GM23338 (cell line): ENCODE data around the gene DIP2C. TPM values are rescaled to one million over a fixed set of nuclear protein-coding genes. Genes with fewer than 3 reads are reported as not detected.

ENCODE experiments used
- ATAC-seq: fragments of 200-7000 bp; cut with Tn5 transposase; 3 replicates; pipeline ENCODE4 v1.9.1; 2020
- DNase-seq: peaks from one replicate; pipeline ENCODE4 v3.0.0-alpha.2; 2015; ENCODE audit warnings: low spot score
- H2AFZ ChIP-seq: fragments of 200-600 bp; sonication (generic); 2 replicates; pipeline ENCODE4 v1.8.0; 2016; ENCODE audit warnings: antibody characterized with exemption, mild to moderate bottlenecking, moderate library complexity
- H3F3A ChIP-seq: fragments of 200-600 bp; sonication (generic); replicated peaks from 2 replicates; pipeline ENCODE4 v1.8.0; 2017; ENCODE audit warnings: antibody characterized with exemption, mixed run types, low read depth
- H3K27ac ChIP-seq: fragments of 200-600 bp; sonication (generic); 2 replicates; pipeline ENCODE4 v1.6.1; 2016; ENCODE audit warnings: low read depth
- H3K27me3 ChIP-seq: fragments of 200-600 bp; sonication (generic); 2 replicates; pipeline ENCODE4 v1.8.0; 2016; ENCODE audit warnings: mild to moderate bottlenecking, mixed run types, moderate library complexity; ENCODE audit not compliant: insufficient read depth
- H3K36me3 ChIP-seq: fragments of 200-600 bp; sonication (generic); 2 replicates; pipeline ENCODE4 v1.8.0; 2016; ENCODE audit warnings: mild to moderate bottlenecking; ENCODE audit not compliant: insufficient read depth
- H3K4me1 ChIP-seq: fragments of 200-600 bp; sonication (generic); 2 replicates; pipeline ENCODE4 v1.8.0; 2016; ENCODE audit warnings: mild to moderate bottlenecking, moderate library complexity; ENCODE audit not compliant: insufficient read depth
- H3K4me2 ChIP-seq: fragments of 200-600 bp; sonication (generic); 2 replicates; pipeline ENCODE4 v1.7.1; 2017; ENCODE audit warnings: mixed run types
- H3K4me3 ChIP-seq: fragments of 200-600 bp; sonication (generic); 2 replicates; pipeline ENCODE4 v1.6.1; 2016; ENCODE audit warnings: mixed run types
- H3K79me2 ChIP-seq: fragments of 200-600 bp; sonication (generic); replicated peaks from 2 replicates; pipeline ENCODE4 v1.8.0; 2017; ENCODE audit warnings: mild to moderate bottlenecking; ENCODE audit not compliant: insufficient read depth
- H3K9me2 ChIP-seq: fragments of 200-600 bp; sonication (generic); 2 replicates; pipeline ENCODE4 v1.8.0; 2017; ENCODE audit not compliant: insufficient read depth
- H4K20me1 ChIP-seq: fragments of 200-600 bp; sonication (generic); replicated peaks from 2 replicates; pipeline ENCODE4 v1.8.0; 2017; ENCODE audit warnings: mild to moderate bottlenecking; ENCODE audit not compliant: insufficient read depth
- H3K27ac Mint-ChIP-seq: 2 replicates; pipeline ENCODE4 v1.8.0; 2020; ENCODE audit warnings: inconsistent platforms, mild to moderate bottlenecking, moderate library complexity, mixed read lengths
- H3K27me3 Mint-ChIP-seq: 3 replicates; pipeline ENCODE4 v1.8.0; 2022; ENCODE audit warnings: low read depth, mild to moderate bottlenecking, moderate library complexity, mixed read lengths, inconsistent platforms; ENCODE audit not compliant: insufficient read depth, poor library complexity
- H3K36me3 Mint-ChIP-seq: 3 replicates; pipeline ENCODE4 v1.8.0; 2021; ENCODE audit warnings: low read depth, mild to moderate bottlenecking, inconsistent platforms, moderate library complexity, mixed read lengths
- H3K4me1 Mint-ChIP-seq: 3 replicates; pipeline ENCODE4 v1.8.0; 2020; ENCODE audit warnings: mild to moderate bottlenecking, inconsistent platforms, mixed read lengths
- H3K4me3 Mint-ChIP-seq: 3 replicates; pipeline ENCODE4 v1.8.0; 2021; ENCODE audit warnings: moderate library complexity, mild to moderate bottlenecking, inconsistent platforms, mixed read lengths
- H3K9me3 Mint-ChIP-seq: 3 replicates; pipeline ENCODE4 v1.8.0; 2020; ENCODE audit warnings: moderate library complexity, mild to moderate bottlenecking, inconsistent platforms, mixed read lengths
- POLR2AphosphoS5 ChIP-seq: IDR thresholded peaks from 2 replicates; pipeline ENCODE4 v1.6.1; 2016; ENCODE audit warnings: antibody characterized with exemption, low read depth
- ZNF114 ChIP-seq: fragments of 250-450 bp; sonication (Bioruptor Pico); IDR thresholded peaks from 2 replicates; pipeline ENCODE4 v1.5.0; 2020; ENCODE audit warnings: mild to moderate bottlenecking, moderate library complexity
- polyA plus RNA-seq: library from polyadenylated mRNA; unstranded; fragments of >200 nt; fragmentation: Nextera tagmentation; extraction: Ambion mirVana; gene quantifications from 2 replicates; pipeline ENCODE4 v1.2.1, GENCODE V29; 2016
- total RNA-seq: library from RNA; depleted of rRNA; stranded (reverse); fragments of >200 nt; shearing (Covaris generic); gene quantifications from 2 replicates; pipeline ENCODE4 v1.2.3, GENCODE V29; 2014
- TF ChIP-seq, protein P1 (sequence below): fragments of 250-450 bp; sonication (Bioruptor Pico); IDR thresholded peaks from 2 replicates; pipeline ENCODE4 v1.5.0; 2020; ENCODE audit warnings: mild to moderate bottlenecking, moderate library complexity
- TF ChIP-seq, protein P2 (sequence below): IDR thresholded peaks from one replicate; pipeline ENCODE4 v1.6.1; 2018; ENCODE audit warnings: antibody characterized with exemption; ENCODE audit not compliant: unreplicated experiment
- TF ChIP-seq, protein P3 (sequence below), 2 experiments: fragments of 200-600 bp in 1 of 2; sonication (generic) in 1 of 2; conservative IDR thresholded peaks; 2 replicates each; pipeline versions ENCODE4 v1.5.1 to v1.6.1; 2016 to 2017; ENCODE audit warnings: antibody characterized with exemption in 2 of 2, low read depth in 2 of 2, mild to moderate bottlenecking in 2 of 2, moderate library complexity in 1 of 2
- TF ChIP-seq, protein P4 (sequence below): IDR thresholded peaks from 2 replicates; pipeline ENCODE4 v1.6.1; 2016; ENCODE audit warnings: antibody characterized with exemption

Gene DIP2C
- total and polyA plus RNA-seq, 2 experiments from 2014 or later = 5.1 to 7.7 TPM

DNA sequence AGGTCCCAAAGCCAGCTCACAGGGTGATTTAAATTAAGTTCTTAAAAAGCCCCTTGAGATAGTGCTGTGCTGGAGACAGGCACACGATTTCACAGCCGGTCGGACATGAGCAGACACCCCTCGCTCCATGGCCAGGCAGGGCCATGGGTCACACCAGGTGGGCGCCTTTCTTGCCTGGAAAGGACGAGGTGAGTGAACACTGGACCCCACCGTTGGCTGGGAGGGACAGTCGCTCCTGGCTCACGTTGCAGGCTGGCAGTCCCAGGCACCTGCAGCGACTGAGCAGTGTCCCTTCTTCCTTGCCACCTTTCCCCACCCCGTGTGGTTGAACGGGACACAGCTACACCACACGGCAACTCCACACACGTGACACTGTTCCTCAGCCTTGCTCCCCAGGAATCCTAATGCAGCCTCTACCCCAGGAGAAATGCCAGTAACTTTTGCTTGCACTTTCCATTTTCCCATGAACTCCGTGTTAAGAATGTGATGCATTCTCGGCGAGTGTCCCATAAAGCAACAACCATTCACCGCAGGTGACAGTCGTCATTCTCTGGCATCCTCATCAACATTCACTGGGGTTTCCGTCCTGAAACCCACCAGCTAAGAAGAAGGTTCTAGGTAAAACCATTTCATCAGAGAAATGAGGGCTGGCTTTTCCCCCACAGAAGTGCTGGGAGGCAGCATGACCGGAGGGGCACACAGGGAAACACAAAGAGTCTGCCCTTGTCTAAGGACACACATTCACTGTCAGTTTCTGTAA is 336.8 kb downstream of the DIP2C start (continued):
- TF ChIP-seq, protein P1, sequence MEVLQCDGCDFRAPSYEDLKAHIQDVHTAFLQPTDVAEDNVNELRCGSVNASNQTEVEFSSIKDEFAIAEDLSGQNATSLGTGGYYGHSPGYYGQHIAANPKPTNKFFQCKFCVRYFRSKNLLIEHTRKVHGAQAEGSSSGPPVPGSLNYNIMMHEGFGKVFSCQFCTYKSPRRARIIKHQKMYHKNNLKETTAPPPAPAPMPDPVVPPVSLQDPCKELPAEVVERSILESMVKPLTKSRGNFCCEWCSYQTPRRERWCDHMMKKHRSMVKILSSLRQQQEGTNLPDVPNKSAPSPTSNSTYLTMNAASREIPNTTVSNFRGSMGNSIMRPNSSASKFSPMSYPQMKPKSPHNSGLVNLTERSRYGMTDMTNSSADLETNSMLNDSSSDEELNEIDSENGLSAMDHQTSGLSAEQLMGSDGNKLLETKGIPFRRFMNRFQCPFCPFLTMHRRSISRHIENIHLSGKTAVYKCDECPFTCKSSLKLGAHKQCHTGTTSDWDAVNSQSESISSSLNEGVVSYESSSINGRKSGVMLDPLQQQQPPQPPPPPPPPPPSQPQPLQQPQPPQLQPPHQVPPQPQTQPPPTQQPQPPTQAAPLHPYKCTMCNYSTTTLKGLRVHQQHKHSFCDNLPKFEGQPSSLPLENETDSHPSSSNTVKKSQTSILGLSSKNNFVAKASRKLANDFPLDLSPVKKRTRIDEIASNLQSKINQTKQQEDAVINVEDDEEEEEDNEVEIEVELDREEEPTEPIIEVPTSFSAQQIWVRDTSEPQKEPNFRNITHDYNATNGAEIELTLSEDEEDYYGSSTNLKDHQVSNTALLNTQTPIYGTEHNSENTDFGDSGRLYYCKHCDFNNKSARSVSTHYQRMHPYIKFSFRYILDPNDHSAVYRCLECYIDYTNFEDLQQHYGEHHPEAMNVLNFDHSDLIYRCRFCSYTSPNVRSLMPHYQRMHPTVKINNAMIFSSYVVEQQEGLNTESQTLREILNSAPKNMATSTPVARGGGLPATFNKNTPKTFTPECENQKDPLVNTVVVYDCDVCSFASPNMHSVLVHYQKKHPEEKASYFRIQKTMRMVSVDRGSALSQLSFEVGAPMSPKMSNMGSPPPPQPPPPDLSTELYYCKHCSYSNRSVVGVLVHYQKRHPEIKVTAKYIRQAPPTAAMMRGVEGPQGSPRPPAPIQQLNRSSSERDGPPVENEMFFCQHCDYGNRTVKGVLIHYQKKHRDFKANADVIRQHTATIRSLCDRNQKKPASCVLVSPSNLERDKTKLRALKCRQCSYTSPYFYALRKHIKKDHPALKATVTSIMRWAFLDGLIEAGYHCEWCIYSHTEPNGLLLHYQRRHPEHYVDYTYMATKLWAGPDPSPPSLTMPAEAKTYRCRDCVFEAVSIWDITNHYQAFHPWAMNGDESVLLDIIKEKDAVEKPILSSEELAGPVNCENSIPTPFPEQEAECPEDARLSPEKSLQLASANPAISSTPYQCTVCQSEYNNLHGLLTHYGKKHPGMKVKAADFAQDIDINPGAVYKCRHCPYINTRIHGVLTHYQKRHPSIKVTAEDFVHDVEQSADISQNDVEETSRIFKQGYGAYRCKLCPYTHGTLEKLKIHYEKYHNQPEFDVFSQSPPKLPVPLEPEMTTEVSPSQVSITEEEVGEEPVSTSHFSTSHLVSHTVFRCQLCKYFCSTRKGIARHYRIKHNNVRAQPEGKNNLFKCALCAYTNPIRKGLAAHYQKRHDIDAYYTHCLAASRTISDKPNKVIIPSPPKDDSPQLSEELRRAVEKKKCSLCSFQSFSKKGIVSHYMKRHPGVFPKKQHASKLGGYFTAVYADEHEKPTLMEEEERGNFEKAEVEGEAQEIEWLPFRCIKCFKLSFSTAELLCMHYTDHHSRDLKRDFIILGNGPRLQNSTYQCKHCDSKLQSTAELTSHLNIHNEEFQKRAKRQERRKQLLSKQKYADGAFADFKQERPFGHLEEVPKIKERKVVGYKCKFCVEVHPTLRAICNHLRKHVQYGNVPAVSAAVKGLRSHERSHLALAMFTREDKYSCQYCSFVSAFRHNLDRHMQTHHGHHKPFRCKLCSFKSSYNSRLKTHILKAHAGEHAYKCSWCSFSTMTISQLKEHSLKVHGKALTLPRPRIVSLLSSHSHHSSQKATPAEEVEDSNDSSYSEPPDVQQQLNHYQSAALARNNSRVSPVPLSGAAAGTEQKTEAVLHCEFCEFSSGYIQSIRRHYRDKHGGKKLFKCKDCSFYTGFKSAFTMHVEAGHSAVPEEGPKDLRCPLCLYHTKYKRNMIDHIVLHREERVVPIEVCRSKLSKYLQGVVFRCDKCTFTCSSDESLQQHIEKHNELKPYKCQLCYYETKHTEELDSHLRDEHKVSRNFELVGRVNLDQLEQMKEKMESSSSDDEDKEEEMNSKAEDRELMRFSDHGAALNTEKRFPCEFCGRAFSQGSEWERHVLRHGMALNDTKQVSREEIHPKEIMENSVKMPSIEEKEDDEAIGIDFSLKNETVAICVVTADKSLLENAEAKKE (CRISPR knock-in tag) = no peak
- TF ChIP-seq, protein P2, sequence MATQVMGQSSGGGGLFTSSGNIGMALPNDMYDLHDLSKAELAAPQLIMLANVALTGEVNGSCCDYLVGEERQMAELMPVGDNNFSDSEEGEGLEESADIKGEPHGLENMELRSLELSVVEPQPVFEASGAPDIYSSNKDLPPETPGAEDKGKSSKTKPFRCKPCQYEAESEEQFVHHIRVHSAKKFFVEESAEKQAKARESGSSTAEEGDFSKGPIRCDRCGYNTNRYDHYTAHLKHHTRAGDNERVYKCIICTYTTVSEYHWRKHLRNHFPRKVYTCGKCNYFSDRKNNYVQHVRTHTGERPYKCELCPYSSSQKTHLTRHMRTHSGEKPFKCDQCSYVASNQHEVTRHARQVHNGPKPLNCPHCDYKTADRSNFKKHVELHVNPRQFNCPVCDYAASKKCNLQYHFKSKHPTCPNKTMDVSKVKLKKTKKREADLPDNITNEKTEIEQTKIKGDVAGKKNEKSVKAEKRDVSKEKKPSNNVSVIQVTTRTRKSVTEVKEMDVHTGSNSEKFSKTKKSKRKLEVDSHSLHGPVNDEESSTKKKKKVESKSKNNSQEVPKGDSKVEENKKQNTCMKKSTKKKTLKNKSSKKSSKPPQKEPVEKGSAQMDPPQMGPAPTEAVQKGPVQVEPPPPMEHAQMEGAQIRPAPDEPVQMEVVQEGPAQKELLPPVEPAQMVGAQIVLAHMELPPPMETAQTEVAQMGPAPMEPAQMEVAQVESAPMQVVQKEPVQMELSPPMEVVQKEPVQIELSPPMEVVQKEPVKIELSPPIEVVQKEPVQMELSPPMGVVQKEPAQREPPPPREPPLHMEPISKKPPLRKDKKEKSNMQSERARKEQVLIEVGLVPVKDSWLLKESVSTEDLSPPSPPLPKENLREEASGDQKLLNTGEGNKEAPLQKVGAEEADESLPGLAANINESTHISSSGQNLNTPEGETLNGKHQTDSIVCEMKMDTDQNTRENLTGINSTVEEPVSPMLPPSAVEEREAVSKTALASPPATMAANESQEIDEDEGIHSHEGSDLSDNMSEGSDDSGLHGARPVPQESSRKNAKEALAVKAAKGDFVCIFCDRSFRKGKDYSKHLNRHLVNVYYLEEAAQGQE = no peak
- no peak for TF ChIP-seq ZNF114

DNA sequence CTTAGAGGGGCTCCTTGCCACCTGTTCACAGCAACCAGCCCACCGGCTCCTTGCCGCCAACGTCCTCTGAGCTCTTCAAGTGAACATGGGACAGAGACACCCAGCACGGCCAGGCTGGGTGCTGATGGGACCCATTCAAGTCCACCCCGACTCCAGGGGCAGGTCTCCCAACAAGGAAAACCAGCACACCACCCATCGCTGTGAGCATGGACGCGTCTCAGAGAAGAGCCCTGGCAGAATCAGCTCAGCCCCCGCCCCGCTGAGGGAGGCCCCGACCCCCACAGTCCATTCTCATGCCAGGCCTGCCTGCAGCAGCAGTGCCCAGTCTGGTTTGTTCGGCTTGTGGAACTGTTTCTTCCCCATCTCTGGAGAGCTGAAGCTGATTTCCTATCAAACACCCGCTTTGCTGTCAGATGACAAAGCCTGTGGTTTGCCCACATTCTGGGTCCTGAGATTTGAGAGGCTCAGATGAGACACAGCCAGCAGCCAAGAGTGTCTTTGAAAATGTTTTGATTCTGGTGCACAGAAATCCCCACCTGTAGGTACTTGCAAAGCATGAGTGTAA is 337.6 kb downstream of the DIP2C start:
- Histone ChIP-seq H3F3A (no peaks in the 10 kb centered on the region), H2AFZ (no peak overlapping the region), H3K9me2 (no peaks in the 10 kb centered on the region), H3K27me3 (no peaks in the 10 kb centered on the region), H3K4me2 (no peak overlapping the region), H3K79me2 (no peaks in the 10 kb centered on the region), H3K27ac (no peak overlapping the region), H3K36me3 (no peaks in the 10 kb centered on the region), H3K4me3 (no peak overlapping the region), H3K4me1 (no peaks in the 10 kb centered on the region), H4K20me1 (no peaks in the 10 kb centered on the region)
- DNase-seq = no peak
- H3K36me3 Mint-ChIP-seq = peaks cover 5% of the 10 kb centered on the region; the same call in 1 of the 3 replicates
- no peak for ATAC-seq
- H3K27me3 Mint-ChIP-seq = peaks cover 8% of the 10 kb centered on the region
- no peaks in the 10 kb centered on the region for H3K9me3 Mint-ChIP-seq
- no peak overlapping the region for H3K4me3 Mint-ChIP-seq
- no peaks in the 10 kb centered on the region for H3K4me1 Mint-ChIP-seq
- H3K27ac Mint-ChIP-seq = no peak overlapping the region
- TF ChIP-seq, protein P2 = no peak
- no peak for TF ChIP-seq POLR2AphosphoS5
- TF ChIP-seq, protein P3, sequence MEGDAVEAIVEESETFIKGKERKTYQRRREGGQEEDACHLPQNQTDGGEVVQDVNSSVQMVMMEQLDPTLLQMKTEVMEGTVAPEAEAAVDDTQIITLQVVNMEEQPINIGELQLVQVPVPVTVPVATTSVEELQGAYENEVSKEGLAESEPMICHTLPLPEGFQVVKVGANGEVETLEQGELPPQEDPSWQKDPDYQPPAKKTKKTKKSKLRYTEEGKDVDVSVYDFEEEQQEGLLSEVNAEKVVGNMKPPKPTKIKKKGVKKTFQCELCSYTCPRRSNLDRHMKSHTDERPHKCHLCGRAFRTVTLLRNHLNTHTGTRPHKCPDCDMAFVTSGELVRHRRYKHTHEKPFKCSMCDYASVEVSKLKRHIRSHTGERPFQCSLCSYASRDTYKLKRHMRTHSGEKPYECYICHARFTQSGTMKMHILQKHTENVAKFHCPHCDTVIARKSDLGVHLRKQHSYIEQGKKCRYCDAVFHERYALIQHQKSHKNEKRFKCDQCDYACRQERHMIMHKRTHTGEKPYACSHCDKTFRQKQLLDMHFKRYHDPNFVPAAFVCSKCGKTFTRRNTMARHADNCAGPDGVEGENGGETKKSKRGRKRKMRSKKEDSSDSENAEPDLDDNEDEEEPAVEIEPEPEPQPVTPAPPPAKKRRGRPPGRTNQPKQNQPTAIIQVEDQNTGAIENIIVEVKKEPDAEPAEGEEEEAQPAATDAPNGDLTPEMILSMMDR (conservative IDR thresholded peaks at IDR 0.05; ENCODE audit: low read depth in 2 of 2) = no peak
- TF ChIP-seq, protein P4, sequence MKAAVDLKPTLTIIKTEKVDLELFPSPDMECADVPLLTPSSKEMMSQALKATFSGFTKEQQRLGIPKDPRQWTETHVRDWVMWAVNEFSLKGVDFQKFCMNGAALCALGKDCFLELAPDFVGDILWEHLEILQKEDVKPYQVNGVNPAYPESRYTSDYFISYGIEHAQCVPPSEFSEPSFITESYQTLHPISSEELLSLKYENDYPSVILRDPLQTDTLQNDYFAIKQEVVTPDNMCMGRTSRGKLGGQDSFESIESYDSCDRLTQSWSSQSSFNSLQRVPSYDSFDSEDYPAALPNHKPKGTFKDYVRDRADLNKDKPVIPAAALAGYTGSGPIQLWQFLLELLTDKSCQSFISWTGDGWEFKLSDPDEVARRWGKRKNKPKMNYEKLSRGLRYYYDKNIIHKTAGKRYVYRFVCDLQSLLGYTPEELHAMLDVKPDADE = no peak
